RKO (cell line): ENCODE measurements around the gene PSG1.

Experiments used
- DNase-seq: peaks from one replicate; pipeline ENCODE4 v3.0.0-alpha.2; 2016; ENCODE audit warnings: low spot score

PSG1 gene

DNA sequence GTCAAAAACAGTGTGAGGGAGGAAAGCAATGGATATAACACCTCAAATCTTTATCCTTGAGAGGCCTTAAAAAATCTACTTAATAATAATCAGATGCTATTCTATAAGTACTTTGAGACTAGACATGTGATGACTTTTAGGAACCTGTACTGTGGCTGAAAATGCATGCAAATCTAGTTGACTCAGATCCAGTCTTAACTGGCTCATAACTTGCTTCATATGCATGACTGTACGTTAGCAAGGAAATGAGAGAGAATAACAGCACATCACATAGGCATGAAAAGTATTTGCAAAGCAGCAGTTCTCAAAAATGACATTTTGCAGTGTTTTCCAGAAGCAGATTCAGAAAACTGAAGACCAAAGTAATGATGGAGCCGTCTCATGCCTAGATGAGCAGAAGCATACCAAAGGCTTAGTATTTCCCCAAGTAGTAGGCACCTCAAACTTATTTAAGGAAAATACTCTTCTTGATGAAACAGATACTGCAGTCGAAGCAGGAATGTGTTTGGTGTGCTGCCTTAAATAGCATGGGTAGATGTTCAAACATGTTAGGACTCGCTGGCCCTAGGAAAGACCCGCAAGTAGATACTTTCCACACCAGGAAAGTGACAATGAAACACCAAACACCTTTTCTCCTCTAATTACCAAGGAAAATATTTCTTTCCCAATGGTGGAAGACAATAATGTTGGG lies 59.4 kb downstream of the PSG1 start:
- DNase-seq, result peak; percentile 45

DNA sequence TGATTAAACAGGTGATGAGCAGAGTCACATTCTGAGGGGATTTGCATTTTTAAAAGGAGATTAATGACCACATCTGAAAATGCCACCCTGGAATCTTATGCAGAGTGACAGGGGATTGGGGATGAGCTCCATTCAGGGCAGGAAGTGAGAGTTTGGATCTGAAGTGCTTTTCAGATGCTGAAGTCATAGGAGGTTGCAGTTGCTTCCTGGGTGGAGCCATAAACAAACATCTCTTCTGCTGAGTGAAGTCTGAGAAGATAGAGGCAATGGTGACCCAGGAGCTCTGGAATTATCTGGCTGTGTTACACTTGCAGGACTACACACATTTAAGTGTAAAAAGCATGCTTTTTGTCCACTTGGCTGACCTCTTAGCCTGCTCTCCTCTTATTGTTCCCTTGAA lies 62.6 kb downstream of the PSG1 start:
- DNase-seq, result no peak
